ENCODE results near the gene TNFRSF19.

TNFRSF19 gene

DNA sequence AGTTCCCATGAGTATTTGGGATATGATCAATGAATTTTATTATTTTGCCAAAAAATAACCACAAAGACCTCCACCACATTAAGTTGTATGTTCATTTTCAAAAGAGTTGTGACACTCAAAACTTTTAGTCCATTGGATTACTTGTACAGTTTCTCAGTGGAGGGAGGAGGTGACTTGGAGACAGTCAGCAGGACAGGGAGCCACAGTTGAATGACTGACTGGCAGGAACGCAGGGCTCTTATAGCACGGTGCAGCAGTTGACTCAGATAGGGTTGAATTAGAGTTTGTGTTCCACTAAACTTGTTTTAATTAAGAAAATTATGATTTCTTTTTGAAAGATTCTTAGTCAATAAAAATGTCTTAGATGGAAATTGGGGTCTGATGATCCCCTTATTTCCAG lies 42.5 kb downstream of the TNFRSF19 start:
- Histone ChIP-seq H3K23ac (ENCODE audit: low read length) (no peak overlapping the region), H3K18ac (ENCODE audit: low read length) (no peak overlapping the region), H3K4me3 (ENCODE audit: low read length) (no peak overlapping the region), H3K4me2 (ENCODE audit: low read length) (no peak overlapping the region), H3K4me1 (ENCODE audit: control insufficient read depth, low read depth, low read length) (no peaks in the 10 kb centered on the region), H4K5ac (ENCODE audit: low read length) (no peak overlapping the region), H2BK15ac (replicated peaks; ENCODE audit: low read depth) (no peak overlapping the region), H2BK5ac (ENCODE audit: low read length) (no peak overlapping the region), H4K8ac (ENCODE audit: low read depth, low read length) (no peak overlapping the region), H3K27ac (ENCODE audit: low read depth, low read length) (no peak overlapping the region), H3K36me3 (ENCODE audit: control insufficient read depth, insufficient read depth, low read length) (no peaks in the 10 kb centered on the region), H3K56ac (ENCODE audit: low read length) (no peak overlapping the region), H3K79me2 (ENCODE audit: control insufficient read depth, insufficient read depth, low read length) (no peaks in the 10 kb centered on the region), H3K4ac (ENCODE audit: low read depth, low read length) (no peak overlapping the region), H2AK5ac (ENCODE audit: low read length) (no peak overlapping the region), H3K27me3 (ENCODE audit: insufficient read depth, low read length, poor library complexity) (no peaks in the 10 kb centered on the region), H2BK120ac (ENCODE audit: low read depth, low read length) (no peak overlapping the region), H3K9ac (ENCODE audit: low read length) (no peak overlapping the region), H3K79me1 (ENCODE audit: low read length) (no peaks in the 10 kb centered on the region)
- no CpG with 5 or more reads among the region's 2 CpGs for WGBS (ENCODE audit: extremely low coverage, insufficient coverage, low lambda C conversion rate)
- no peak for DNase-seq

- Histone ChIP-seq H4K8ac (ENCODE audit: low read depth, low read length) (no peak overlapping the region), H3K79me1 (ENCODE audit: low read length) (no peaks in the 10 kb centered on the region), H2BK15ac (replicated peaks; ENCODE audit: low read depth) (no peak overlapping the region), H3K27me3 (ENCODE audit: insufficient read depth, low read length, poor library complexity) (no peaks in the 10 kb centered on the region), H3K56ac (ENCODE audit: low read length) (no peak overlapping the region), H2AK5ac (ENCODE audit: low read length) (no peak overlapping the region), H3K36me3 (ENCODE audit: control insufficient read depth, insufficient read depth, low read length) (no peaks in the 10 kb centered on the region), H3K4ac (ENCODE audit: low read depth, low read length) (no peak overlapping the region), H3K9ac (ENCODE audit: low read length) (no peak overlapping the region), H3K79me2 (ENCODE audit: control insufficient read depth, insufficient read depth, low read length) (no peaks in the 10 kb centered on the region), H3K4me1 (ENCODE audit: control insufficient read depth, low read depth, low read length) (no peaks in the 10 kb centered on the region), H3K4me3 (ENCODE audit: low read length) (no peak overlapping the region), H3K4me2 (ENCODE audit: low read length) (no peak overlapping the region), H4K5ac (ENCODE audit: low read length) (no peak overlapping the region), H2BK5ac (ENCODE audit: low read length) (no peak overlapping the region), H3K27ac (ENCODE audit: low read depth, low read length) (no peak overlapping the region), H3K18ac (ENCODE audit: low read length) (no peak overlapping the region), H2BK120ac (ENCODE audit: low read depth, low read length) (no peak overlapping the region), H3K23ac (ENCODE audit: low read length) (no peak overlapping the region)
- no peak for DNase-seq
- WGBS (ENCODE audit: extremely low coverage, insufficient coverage, low lambda C conversion rate), result no CpG with 5 or more reads among the region's 3 CpGs
These were observed 43.4 kb downstream of the TNFRSF19 start for GRCh38 chr13:23613596-23613995.

GRCh38 chr13:23615395-23616081 lies 45.3 kb downstream of the TNFRSF19 start:
- Histone ChIP-seq H3K23ac (ENCODE audit: low read length) (no peak overlapping the region), H4K8ac (ENCODE audit: low read depth, low read length) (no peak overlapping the region), H3K36me3 (ENCODE audit: control insufficient read depth, insufficient read depth, low read length) (no peaks in the 10 kb centered on the region), H2BK5ac (ENCODE audit: low read length) (no peak overlapping the region), H3K4ac (ENCODE audit: low read depth, low read length) (no peak overlapping the region), H3K79me1 (ENCODE audit: low read length) (no peaks in the 10 kb centered on the region), H4K5ac (ENCODE audit: low read length) (no peak overlapping the region), H3K79me2 (ENCODE audit: control insufficient read depth, insufficient read depth, low read length) (no peaks in the 10 kb centered on the region), H2BK120ac (ENCODE audit: low read depth, low read length) (no peak overlapping the region), H3K4me2 (ENCODE audit: low read length) (no peak overlapping the region), H2BK15ac (replicated peaks; ENCODE audit: low read depth) (no peak overlapping the region), H3K56ac (ENCODE audit: low read length) (no peak overlapping the region), H3K27ac (ENCODE audit: low read depth, low read length) (no peak overlapping the region), H3K9ac (ENCODE audit: low read length) (no peak overlapping the region), H3K4me3 (ENCODE audit: low read length) (no peak overlapping the region), H3K27me3 (ENCODE audit: insufficient read depth, low read length, poor library complexity) (no peaks in the 10 kb centered on the region), H2AK5ac (ENCODE audit: low read length) (no peak overlapping the region), H3K4me1 (ENCODE audit: control insufficient read depth, low read depth, low read length) (no peaks in the 10 kb centered on the region), H3K18ac (ENCODE audit: low read length) (no peak overlapping the region)
- DNase-seq, result peak; percentile 53
- WGBS (ENCODE audit: extremely low coverage, insufficient coverage, low lambda C conversion rate), result no CpG with 5 or more reads among the region's 15 CpGs

- H3K4ac ChIP-seq (ENCODE audit: low read depth, low read length), result no peak overlapping the region
- DNase-seq, result no peak
These were observed 46.0 kb downstream of the TNFRSF19 start for GRCh38 chr13:23616228-23616627.

DNA sequence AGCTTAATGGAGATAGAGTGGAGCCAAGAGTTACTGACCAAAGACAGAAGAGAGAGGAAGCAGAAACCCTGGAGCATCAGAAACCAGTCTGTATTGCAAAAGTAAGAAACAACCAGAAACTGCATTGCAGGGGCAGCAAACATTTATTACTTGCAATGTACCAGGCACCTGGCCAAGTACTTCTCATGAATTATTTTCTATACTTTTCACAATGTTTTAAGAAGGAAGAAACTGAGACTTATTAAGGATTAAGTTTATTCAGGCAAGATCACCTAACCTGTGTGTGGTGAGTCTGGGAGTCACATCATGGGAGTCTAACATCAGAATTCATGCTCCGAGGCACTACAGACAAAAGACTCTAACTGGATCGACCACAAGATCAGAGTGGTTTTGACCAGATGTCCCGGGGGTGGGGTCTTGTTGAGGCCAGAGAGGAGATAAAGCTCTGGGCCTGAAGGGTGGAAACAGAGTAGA lies 47.4 kb downstream of the TNFRSF19 start:
- Histone ChIP-seq H3K4ac (ENCODE audit: low read depth, low read length) (peak overlapping the region; percentile 62), H3K56ac (ENCODE audit: low read length) (no peak overlapping the region), H4K8ac (ENCODE audit: low read depth, low read length) (no peak overlapping the region), H3K9ac (ENCODE audit: low read length) (no peak overlapping the region), H3K4me2 (ENCODE audit: low read length) (no peak overlapping the region), H3K36me3 (ENCODE audit: control insufficient read depth, insufficient read depth, low read length) (no peaks in the 10 kb centered on the region), H3K79me2 (ENCODE audit: control insufficient read depth, insufficient read depth, low read length) (no peaks in the 10 kb centered on the region), H3K27me3 (ENCODE audit: insufficient read depth, low read length, poor library complexity) (no peaks in the 10 kb centered on the region), H3K4me1 (ENCODE audit: control insufficient read depth, low read depth, low read length) (no peaks in the 10 kb centered on the region), H3K27ac (ENCODE audit: low read depth, low read length) (no peak overlapping the region), H4K5ac (ENCODE audit: low read length) (no peak overlapping the region), H2BK5ac (ENCODE audit: low read length) (no peak overlapping the region), H2BK120ac (ENCODE audit: low read depth, low read length) (no peak overlapping the region), H3K4me3 (ENCODE audit: low read length) (no peak overlapping the region), H3K79me1 (ENCODE audit: low read length) (no peaks in the 10 kb centered on the region), H3K23ac (ENCODE audit: low read length) (no peak overlapping the region), H2AK5ac (ENCODE audit: low read length) (no peak overlapping the region), H3K18ac (ENCODE audit: low read length) (no peak overlapping the region), H2BK15ac (replicated peaks; ENCODE audit: low read depth) (no peak overlapping the region)
- no peak for DNase-seq
- WGBS (ENCODE audit: extremely low coverage, insufficient coverage, low lambda C conversion rate), result no CpG with 5 or more reads among the region's 3 CpGs

More at GRCh38 chr13:23616228-23616627, 46.0 kb downstream of the TNFRSF19 start:
- Histone ChIP-seq H2AK5ac (ENCODE audit: low read length) (no peak overlapping the region), H3K79me2 (ENCODE audit: control insufficient read depth, insufficient read depth, low read length) (no peaks in the 10 kb centered on the region), H3K79me1 (ENCODE audit: low read length) (no peaks in the 10 kb centered on the region), H3K36me3 (ENCODE audit: control insufficient read depth, insufficient read depth, low read length) (no peaks in the 10 kb centered on the region), H2BK15ac (replicated peaks; ENCODE audit: low read depth) (no peak overlapping the region), H2BK120ac (ENCODE audit: low read depth, low read length) (no peak overlapping the region), H3K23ac (ENCODE audit: low read length) (no peak overlapping the region), H3K27ac (ENCODE audit: low read depth, low read length) (no peak overlapping the region), H3K4me1 (ENCODE audit: control insufficient read depth, low read depth, low read length) (no peaks in the 10 kb centered on the region), H4K8ac (ENCODE audit: low read depth, low read length) (no peak overlapping the region), H3K18ac (ENCODE audit: low read length) (no peak overlapping the region), H3K56ac (ENCODE audit: low read length) (no peak overlapping the region), H3K9ac (ENCODE audit: low read length) (no peak overlapping the region), H2BK5ac (ENCODE audit: low read length) (no peak overlapping the region), H3K27me3 (ENCODE audit: insufficient read depth, low read length, poor library complexity) (no peaks in the 10 kb centered on the region), H3K4me2 (ENCODE audit: low read length) (no peak overlapping the region), H4K5ac (ENCODE audit: low read length) (no peak overlapping the region), H3K4me3 (ENCODE audit: low read length) (no peak overlapping the region)
- no CpG with 5 or more reads among the region's 2 CpGs for WGBS (ENCODE audit: extremely low coverage, insufficient coverage, low lambda C conversion rate)

- Histone ChIP-seq H3K4me2 (ENCODE audit: low read length) (no peak overlapping the region), H2BK15ac (replicated peaks; ENCODE audit: low read depth) (no peak overlapping the region), H3K79me2 (ENCODE audit: control insufficient read depth, insufficient read depth, low read length) (no peaks in the 10 kb centered on the region), H3K18ac (ENCODE audit: low read length) (no peak overlapping the region), H4K8ac (ENCODE audit: low read depth, low read length) (no peak overlapping the region), H4K5ac (ENCODE audit: low read length) (no peak overlapping the region), H3K27ac (ENCODE audit: low read depth, low read length) (no peak overlapping the region), H3K36me3 (ENCODE audit: control insufficient read depth, insufficient read depth, low read length) (no peaks in the 10 kb centered on the region), H3K56ac (ENCODE audit: low read length) (no peak overlapping the region), H2BK5ac (ENCODE audit: low read length) (no peak overlapping the region), H3K4me1 (ENCODE audit: control insufficient read depth, low read depth, low read length) (no peaks in the 10 kb centered on the region), H2BK120ac (ENCODE audit: low read depth, low read length) (no peak overlapping the region), H3K9ac (ENCODE audit: low read length) (no peak overlapping the region), H3K4me3 (ENCODE audit: low read length) (no peak overlapping the region), H3K23ac (ENCODE audit: low read length) (no peak overlapping the region), H3K27me3 (ENCODE audit: insufficient read depth, low read length, poor library complexity) (no peaks in the 10 kb centered on the region), H3K79me1 (ENCODE audit: low read length) (no peaks in the 10 kb centered on the region), H2AK5ac (ENCODE audit: low read length) (no peak overlapping the region), H3K4ac (ENCODE audit: low read depth, low read length) (no peak overlapping the region)
- DNase-seq, result peak; percentile 92
- WGBS (ENCODE audit: extremely low coverage, insufficient coverage, low lambda C conversion rate), result no CpG with 5 or more reads among the region's 8 CpGs
These were observed 48.1 kb downstream of the TNFRSF19 start for GRCh38 chr13:23618341-23618740.
